UCSD-AML1 (cell line): Measurements from ENCODE around the gene LGI2.

Source experiments
- DNase-seq: peaks from one replicate; lab custom pipeline; 2025; ENCODE audit not compliant: unreplicated experiment; lab: John Stamatoyannopoulos, UW

Gene LGI2

GRCh38 chr4:24968278-24968677 lies 62.5 kb downstream of the LGI2 start:
- no peak for DNase-seq

- no peak for DNase-seq
These were observed 63.4 kb downstream of the LGI2 start for GRCh38 chr4:24967346-24967745.

- DNase-seq, result no peak
These were observed 64.7 kb downstream of the LGI2 start for GRCh38 chr4:24966076-24966475.

- no peak for DNase-seq
These were observed 65.1 kb downstream of the LGI2 start for GRCh38 chr4:24965627-24966026.

- no peak for DNase-seq
These were observed 67.5 kb downstream of the LGI2 start for GRCh38 chr4:24963277-24963676.

- DNase-seq, result no peak
These were observed 72.9 kb downstream of the LGI2 start for GRCh38 chr4:24957886-24958285.

GRCh38 chr4:24956763-24957162 lies 74.0 kb downstream of the LGI2 start:
- no peak for DNase-seq

GRCh38 chr4:24956091-24956490 lies 74.7 kb downstream of the LGI2 start:
- DNase-seq, result no peak

GRCh38 chr4:24952667-24953066 lies 78.1 kb downstream of the LGI2 start:
- no peak for DNase-seq

GRCh38 chr4:24949970-24950369 lies 80.8 kb downstream of the LGI2 start:
- DNase-seq, result no peak
